ENCODE measurements around the gene VSTM4.

DNA sequence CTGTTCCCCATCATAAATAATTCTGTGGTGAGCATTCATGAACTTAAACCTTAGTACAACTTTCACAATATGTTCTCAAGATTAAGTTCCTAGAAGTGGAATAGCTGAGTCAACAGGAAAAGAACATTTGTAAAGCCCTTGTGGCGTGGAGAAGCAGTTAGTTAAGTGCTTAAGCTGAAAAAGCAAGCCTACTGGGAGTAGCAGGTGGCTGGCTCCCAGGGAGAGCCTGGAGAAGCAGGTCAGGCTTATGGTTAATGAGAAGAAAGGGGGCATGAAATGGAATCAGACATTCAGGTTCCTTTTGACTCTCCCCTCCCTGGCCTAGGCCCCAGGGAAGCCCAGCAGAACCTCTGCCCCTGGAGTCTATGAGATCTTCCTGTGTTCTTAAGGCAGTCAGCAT is 35.3 kb downstream of the VSTM4 start:
- TF ChIP-seq POLR2A (IDR thresholded peaks at IDR 0.05), result no peak
- TF ChIP-seq, protein P1, sequence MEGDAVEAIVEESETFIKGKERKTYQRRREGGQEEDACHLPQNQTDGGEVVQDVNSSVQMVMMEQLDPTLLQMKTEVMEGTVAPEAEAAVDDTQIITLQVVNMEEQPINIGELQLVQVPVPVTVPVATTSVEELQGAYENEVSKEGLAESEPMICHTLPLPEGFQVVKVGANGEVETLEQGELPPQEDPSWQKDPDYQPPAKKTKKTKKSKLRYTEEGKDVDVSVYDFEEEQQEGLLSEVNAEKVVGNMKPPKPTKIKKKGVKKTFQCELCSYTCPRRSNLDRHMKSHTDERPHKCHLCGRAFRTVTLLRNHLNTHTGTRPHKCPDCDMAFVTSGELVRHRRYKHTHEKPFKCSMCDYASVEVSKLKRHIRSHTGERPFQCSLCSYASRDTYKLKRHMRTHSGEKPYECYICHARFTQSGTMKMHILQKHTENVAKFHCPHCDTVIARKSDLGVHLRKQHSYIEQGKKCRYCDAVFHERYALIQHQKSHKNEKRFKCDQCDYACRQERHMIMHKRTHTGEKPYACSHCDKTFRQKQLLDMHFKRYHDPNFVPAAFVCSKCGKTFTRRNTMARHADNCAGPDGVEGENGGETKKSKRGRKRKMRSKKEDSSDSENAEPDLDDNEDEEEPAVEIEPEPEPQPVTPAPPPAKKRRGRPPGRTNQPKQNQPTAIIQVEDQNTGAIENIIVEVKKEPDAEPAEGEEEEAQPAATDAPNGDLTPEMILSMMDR (IDR thresholded peaks at IDR 0.05 in 4 of 5, conservative IDR thresholded peaks at IDR 0.05 in 1 of 5), result no peak
